OCI-LY7 (cell line): ENCODE results near the gene SC5D.

Experiments
- CTCF ChIP-seq: fragments of 200-600 bp; sonication (generic); conservative IDR thresholded peaks from 2 replicates; pipeline ENCODE4 v1.5.1; 2014; ENCODE audit warnings: mild to moderate bottlenecking, antibody characterized with exemption, low read length, moderate library complexity, mixed read lengths
- EZH2phosphoT487 ChIP-seq: fragments of 200-600 bp; sonication (generic); IDR thresholded peaks from 2 replicates; pipeline ENCODE4 v1.6.1; 2018; ENCODE audit warnings: low read depth, borderline replicate concordance, mild to moderate bottlenecking, mixed run types, antibody characterized with exemption, low read length, moderate library complexity, mixed read lengths

- no peak for TF ChIP-seq CTCF
- TF ChIP-seq EZH2phosphoT487 = no peak
Measured at GRCh38 chr11:121291319-121291718, 1.3 kb upstream of the SC5D start.
